Lower leg skin (tissue), 4 donors: Measurements from ENCODE around the gene ARHGAP22. TPM values are rescaled to one million over a fixed set of nuclear protein-coding genes. Genes with fewer than 3 reads are reported as not detected.

Experiments used
- DNase-seq, 2 donors: peaks; one replicate each; pipeline ENCODE4 v3.0.0-alpha.2; 2019; ENCODE audit warnings: low spot score in 2 of 2
- H3K4me3 ChIP-seq: fragments of 200-600 bp; sonication (generic); 2 replicates; pipeline ENCODE4 v1.5.1; 2017; ENCODE audit warnings: mild to moderate bottlenecking, low read depth; ENCODE audit not compliant: poor library complexity, severe bottlenecking
- POLR2A ChIP-seq, 2 donors: fragments of 450-650 bp; IDR thresholded peaks; one replicate each; pipeline ENCODE4 v1.6.1; 2016 to 2017; ENCODE audit warnings: antibody characterized with exemption in 2 of 2, mild to moderate bottlenecking in 1 of 2, moderate library complexity in 1 of 2
- WGBS, 2 donors: methylation state at CpG; one replicate each; pipeline ENCODE4 v1.1.5; 2018; 5-methylcytosine and 5-hydroxymethylcytosine counted together
- intact Hi-C: fragments of 100-400 bp; cut with DNase I; formaldehyde crosslinking; loops from one replicate; pipeline ENCODE4 v1.15.0; 2023; ENCODE audit warnings: low total_unique reads
- total RNA-seq, 4 donors: library from RNA; depleted of rRNA; stranded (reverse); fragments of >200 nt; gene quantifications; one replicate each; pipeline ENCODE4 v1.1.0, GENCODE V29; 2016
- TF ChIP-seq, protein P1 (sequence below), 3 donors: fragments of 450-650 bp; IDR thresholded peaks; one replicate each; pipeline ENCODE4 v1.5.1; 2016; ENCODE audit warnings: antibody characterized with exemption in 3 of 3, mild to moderate bottlenecking in 3 of 3, moderate library complexity in 2 of 3

Gene ARHGAP22
- total RNA-seq, 4 donors from 2014 or later = 0.46 to 3.0 (median 1.4) TPM

DNA sequence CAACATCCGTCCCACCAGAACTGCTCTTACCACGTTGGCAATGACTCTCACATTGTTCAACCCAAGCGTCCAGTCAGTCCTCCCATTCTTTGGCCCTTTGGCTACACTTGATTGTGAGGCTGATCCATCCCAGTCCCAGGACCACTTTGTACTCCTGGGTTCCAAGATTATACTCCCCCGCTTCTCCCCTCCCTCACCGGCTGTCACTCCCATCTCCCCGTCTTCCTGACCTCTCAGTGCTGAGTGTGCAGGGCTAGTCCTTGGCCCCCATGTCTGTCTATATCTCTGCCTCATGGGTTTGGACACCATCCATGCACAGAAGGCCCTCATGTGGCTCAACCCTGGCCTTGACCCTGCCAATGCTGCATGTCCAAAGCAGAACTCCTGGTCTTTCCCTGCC lies 12.5 kb downstream of the ARHGAP22 start:
- intact Hi-C loops = no loop called here
- TF ChIP-seq POLR2A (IDR thresholded peaks at IDR 0.05) = no peak
- TF ChIP-seq, protein P1, sequence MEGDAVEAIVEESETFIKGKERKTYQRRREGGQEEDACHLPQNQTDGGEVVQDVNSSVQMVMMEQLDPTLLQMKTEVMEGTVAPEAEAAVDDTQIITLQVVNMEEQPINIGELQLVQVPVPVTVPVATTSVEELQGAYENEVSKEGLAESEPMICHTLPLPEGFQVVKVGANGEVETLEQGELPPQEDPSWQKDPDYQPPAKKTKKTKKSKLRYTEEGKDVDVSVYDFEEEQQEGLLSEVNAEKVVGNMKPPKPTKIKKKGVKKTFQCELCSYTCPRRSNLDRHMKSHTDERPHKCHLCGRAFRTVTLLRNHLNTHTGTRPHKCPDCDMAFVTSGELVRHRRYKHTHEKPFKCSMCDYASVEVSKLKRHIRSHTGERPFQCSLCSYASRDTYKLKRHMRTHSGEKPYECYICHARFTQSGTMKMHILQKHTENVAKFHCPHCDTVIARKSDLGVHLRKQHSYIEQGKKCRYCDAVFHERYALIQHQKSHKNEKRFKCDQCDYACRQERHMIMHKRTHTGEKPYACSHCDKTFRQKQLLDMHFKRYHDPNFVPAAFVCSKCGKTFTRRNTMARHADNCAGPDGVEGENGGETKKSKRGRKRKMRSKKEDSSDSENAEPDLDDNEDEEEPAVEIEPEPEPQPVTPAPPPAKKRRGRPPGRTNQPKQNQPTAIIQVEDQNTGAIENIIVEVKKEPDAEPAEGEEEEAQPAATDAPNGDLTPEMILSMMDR (IDR thresholded peaks at IDR 0.05) = no peak
- WGBS, 2 donors = 88 to 90% methylated on average over 6 of the region's 6 CpGs

DNA sequence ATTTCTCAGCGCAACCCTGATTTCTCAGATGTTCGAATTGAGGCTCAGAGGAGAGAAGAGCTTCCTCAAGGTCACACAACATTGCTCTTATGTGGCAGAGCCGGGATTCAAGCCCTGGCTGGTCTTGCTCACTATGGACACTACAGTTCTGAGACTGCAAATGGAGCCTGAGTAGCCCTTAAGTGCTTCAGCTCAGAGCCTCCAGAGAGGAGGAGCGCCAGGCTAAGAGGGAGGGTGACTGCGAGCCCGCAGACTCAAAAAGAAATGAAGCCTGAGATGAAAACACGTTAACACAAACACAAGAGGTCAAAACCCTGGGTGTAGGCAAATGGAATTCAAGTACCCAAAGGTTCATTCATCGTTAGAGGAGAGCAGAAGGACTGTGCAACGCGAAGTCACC lies 13.9 kb downstream of the ARHGAP22 start:
- WGBS, 2 donors = 93 to 95% methylated on average over 10 of the region's 10 CpGs
- no peak for TF ChIP-seq POLR2A (IDR thresholded peaks at IDR 0.05)
- TF ChIP-seq, protein P1 (IDR thresholded peaks at IDR 0.05) = no peak
- H3K4me3 ChIP-seq = no peak overlapping the region
- no peak for DNase-seq
- intact Hi-C loops = no loop called here

More for the DNA sequence above, 12.5 kb downstream of the ARHGAP22 start:
- no peak overlapping the region for H3K4me3 ChIP-seq
- DNase-seq = peak in 1 of 2 donors; percentile 77

DNA sequence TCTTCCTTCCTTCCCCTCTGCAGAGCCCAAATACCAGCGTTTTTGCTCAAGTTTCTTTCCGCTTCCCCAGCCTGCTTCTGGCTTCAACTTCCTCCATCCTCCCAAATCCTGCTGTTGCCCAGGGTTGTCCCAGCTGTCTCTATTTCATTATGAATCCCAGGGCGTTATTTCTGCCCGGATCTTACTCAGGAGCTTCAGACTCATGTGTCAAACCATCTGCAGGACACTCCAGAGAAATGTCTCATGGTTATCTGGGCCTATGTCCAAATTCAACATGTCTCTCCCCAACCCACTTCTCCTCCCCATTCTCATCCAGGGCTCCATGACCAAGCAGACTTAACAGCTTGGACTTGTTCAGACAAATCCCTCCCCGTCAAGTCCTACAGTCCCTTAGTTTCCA lies 15.6 kb downstream of the ARHGAP22 start:
- no peak overlapping the region for H3K4me3 ChIP-seq
- intact Hi-C loops = no loop called here
- TF ChIP-seq POLR2A (IDR thresholded peaks at IDR 0.05) = no peak
- TF ChIP-seq, protein P1 (IDR thresholded peaks at IDR 0.05) = no peak
- WGBS, 2 donors = 53% methylated on average over 5 of the region's 5 CpGs
- peak; percentile 18 to 71 for DNase-seq

DNA sequence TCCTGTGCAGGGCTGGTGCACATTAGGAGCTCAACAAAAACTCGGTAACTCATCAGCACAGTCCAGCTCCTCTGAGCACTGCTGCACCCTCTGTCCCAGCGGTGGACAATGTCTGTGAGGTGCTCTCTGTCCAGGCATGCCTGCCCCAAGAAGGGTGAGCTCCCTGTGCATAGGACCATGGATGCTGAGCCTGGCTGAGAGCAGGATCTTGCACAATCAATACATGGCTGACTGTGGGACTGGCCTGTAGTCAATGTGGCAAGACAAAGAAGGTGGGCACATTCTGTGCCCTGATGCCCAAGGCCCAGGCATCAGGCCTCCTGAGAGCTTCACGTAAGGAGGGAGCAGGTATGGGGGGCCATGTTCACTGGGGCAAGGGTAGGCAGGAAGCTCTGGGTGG lies 17.1 kb downstream of the ARHGAP22 start:
- no peak overlapping the region for H3K4me3 ChIP-seq
- TF ChIP-seq, protein P1 (IDR thresholded peaks at IDR 0.05) = no peak
- TF ChIP-seq POLR2A (IDR thresholded peaks at IDR 0.05) = no peak
- peak in 1 of 2 donors; percentile 70 for DNase-seq
- WGBS, 2 donors = 88 to 97% methylated on average over 3 of the region's 3 CpGs
- intact Hi-C loops = no loop called here

DNA sequence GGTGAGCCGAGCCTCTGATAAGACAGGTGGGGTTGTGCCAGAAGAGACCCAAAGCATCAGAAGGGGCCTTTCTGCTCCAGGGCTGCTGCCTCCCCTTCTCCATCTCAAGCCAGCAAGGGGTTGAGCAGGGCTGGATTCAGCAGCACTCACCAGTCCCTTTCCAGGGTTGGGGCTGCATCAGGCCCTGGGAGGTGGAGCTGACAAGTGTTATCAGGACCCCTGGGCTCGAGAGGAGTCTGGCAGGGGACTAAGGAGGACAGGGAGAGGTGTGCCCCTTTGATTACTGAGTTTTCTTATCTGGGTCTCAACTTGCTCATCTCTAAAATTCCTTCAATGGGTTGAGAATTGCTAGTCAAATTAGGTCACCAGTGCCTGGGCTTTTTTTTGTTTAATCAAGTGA lies 17.8 kb downstream of the ARHGAP22 start:
- TF ChIP-seq, protein P1 (IDR thresholded peaks at IDR 0.05) = no peak
- TF ChIP-seq POLR2A (IDR thresholded peaks at IDR 0.05) = no peak
- 66 to 73% methylated on average over 2 of the region's 2 CpGs for WGBS, 2 donors
- H3K4me3 ChIP-seq = no peak overlapping the region
- DNase-seq = peak in 1 of 2 donors; percentile 43
- intact Hi-C loops = no loop called here

DNA sequence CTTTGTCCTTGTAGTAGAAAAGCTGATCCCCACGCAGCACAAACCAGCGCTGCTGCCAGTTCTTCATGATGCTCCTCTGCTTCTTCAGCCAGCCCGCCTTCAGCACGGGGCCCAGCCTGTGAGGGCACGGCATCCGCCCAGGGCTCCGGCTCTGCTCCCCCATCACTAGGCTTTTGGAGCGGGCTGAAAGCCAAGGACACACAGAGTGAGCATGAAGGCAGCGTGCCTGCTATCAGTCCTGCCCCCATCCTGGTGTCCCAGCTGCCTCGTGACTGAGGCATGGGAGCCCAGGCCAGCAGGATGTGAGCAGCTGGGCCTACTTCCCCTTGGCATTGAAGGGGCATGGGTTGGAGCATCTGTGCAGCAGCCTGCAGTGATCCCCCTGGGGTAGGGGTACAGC lies 21.9 kb downstream of the ARHGAP22 start:
- H3K4me3 ChIP-seq = no peak overlapping the region
- no peak for DNase-seq
- WGBS, 2 donors = 87% methylated on average over 7 to 10 of the region's 10 CpGs
- TF ChIP-seq, protein P1 (IDR thresholded peaks at IDR 0.05) = no peak
- TF ChIP-seq POLR2A (IDR thresholded peaks at IDR 0.05) = no peak
- intact Hi-C loops = no loop called here
